ENCODE data around the gene SAP30BP. TPM values are rescaled to one million over a fixed set of nuclear protein-coding genes. Genes with fewer than 3 reads are reported as not detected.

SAP30BP gene
- total RNA-seq, 1 experiment from 2014 or later: 89.7 TPM

DNA sequence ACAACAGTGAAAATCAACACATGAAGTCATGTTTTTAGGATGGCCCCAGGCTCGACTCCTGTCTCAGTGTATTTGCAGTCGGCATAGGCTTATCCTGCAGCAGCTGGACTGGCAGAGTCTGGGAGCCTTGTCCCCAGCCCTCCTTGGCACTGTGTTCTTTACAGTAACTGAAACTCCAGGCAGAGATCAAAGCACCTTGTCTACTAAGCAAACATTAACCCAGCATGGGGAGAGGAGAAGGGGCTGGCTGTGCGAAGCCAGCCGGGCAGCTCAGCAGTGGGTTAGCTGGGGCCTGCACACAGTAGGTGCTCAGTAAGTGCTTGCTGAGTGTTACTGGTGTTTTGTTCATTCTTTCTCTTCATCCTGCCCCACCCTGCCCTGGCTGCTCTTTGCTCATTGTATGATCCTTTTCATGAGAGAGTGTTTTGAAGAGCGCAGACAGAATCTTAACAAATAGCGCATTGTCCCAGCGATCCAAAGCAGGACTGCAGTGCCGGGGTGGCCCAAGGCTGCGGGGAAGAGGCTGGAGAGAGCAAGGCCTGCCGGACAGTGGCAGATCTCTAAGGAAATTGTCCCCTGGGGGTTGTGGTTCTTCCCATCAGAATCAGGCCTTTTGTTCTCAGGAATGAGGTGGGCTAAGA, 30.6 kb downstream of the SAP30BP start:
- Mint-ChIP-seq H3K4me1 (peaks cover 23 to 24% of the 10 kb centered on the region in 2 experiments), H3K27me3 (ENCODE audit: low read depth) (no peaks in the 10 kb centered on the region), H3K36me3 (ENCODE audit: insufficient read depth in 1 of 3, low read depth in 3 of 3) (peaks cover 26 to 68% (median 52%) of the 10 kb centered on the region in 3 experiments), H3K4me3 (no peak overlapping the region), H3K27ac (peak overlapping the region in 2 of 3 experiments; percentile 18 to 69; a peak in 4 of 7 replicates), H3K9me3 (no peaks in the 10 kb centered on the region)
- Histone ChIP-seq H3K79me1 (ENCODE audit: insufficient read depth, low read depth, low read length, poor library complexity, severe bottlenecking) (no peaks in the 10 kb centered on the region), H2BK20ac (ENCODE audit: low read depth, low read length, poor library complexity, severe bottlenecking) (no peak overlapping the region), H3K27me3 (ENCODE audit: insufficient read depth, low read length) (no peaks in the 10 kb centered on the region), H2AFZ (ENCODE audit: low read length) (no peak overlapping the region), H2BK15ac (ENCODE audit: low read depth, low read length) (no peak overlapping the region), H3K27ac (ENCODE audit: insufficient read length, low read depth, low read length) (no peak overlapping the region), H4K91ac (ENCODE audit: insufficient read length, low read depth, low read length) (no peak overlapping the region), H3K79me2 (ENCODE audit: insufficient read depth, low read length) (no peaks in the 10 kb centered on the region), H3K4me2 (ENCODE audit: insufficient read depth, insufficient read length, low read length) (no peak overlapping the region), H4K8ac (replicated peaks; ENCODE audit: insufficient read length, low read depth, low read length) (no peak overlapping the region), H3K9me3 (ENCODE audit: control insufficient read depth, low read depth, low read length) (no peaks in the 10 kb centered on the region), H3T11ph (ENCODE audit: low read length) (no peak overlapping the region), H4K20me1 (ENCODE audit: control insufficient read depth, insufficient read depth, insufficient read length) (no peaks in the 10 kb centered on the region), H3K4ac (ENCODE audit: low read depth, low read length) (no peak overlapping the region), H3K14ac (ENCODE audit: insufficient read depth, low read length) (no peak overlapping the region), H3K23me2 (ENCODE audit: insufficient read length, low read depth, low read length, poor library complexity, severe bottlenecking) (no peaks in the 10 kb centered on the region), H2AK5ac (ENCODE audit: insufficient read length, low read length) (no peak overlapping the region), H3K4me1 (ENCODE audit: insufficient read depth, low read length) (no peaks in the 10 kb centered on the region), H4K5ac (ENCODE audit: insufficient read length, low read depth, low read length) (no peak overlapping the region), H3K18ac (ENCODE audit: insufficient read length, low read depth, low read length) (no peak overlapping the region), H2BK120ac (ENCODE audit: low read depth, low read length, poor library complexity, severe bottlenecking) (no peak overlapping the region), H2BK5ac (ENCODE audit: insufficient read length, low read length) (no peak overlapping the region), H3K23ac (ENCODE audit: insufficient read length, low read depth, low read length) (no peak overlapping the region), H3K56ac (ENCODE audit: insufficient read length, low read depth, low read length) (no peak overlapping the region), H2BK12ac (ENCODE audit: insufficient read length, low read depth, low read length) (no peak overlapping the region), H3K9ac (ENCODE audit: extremely low read depth, insufficient read length, low read length) (no peak overlapping the region)
- TF ChIP-seq, protein P1, sequence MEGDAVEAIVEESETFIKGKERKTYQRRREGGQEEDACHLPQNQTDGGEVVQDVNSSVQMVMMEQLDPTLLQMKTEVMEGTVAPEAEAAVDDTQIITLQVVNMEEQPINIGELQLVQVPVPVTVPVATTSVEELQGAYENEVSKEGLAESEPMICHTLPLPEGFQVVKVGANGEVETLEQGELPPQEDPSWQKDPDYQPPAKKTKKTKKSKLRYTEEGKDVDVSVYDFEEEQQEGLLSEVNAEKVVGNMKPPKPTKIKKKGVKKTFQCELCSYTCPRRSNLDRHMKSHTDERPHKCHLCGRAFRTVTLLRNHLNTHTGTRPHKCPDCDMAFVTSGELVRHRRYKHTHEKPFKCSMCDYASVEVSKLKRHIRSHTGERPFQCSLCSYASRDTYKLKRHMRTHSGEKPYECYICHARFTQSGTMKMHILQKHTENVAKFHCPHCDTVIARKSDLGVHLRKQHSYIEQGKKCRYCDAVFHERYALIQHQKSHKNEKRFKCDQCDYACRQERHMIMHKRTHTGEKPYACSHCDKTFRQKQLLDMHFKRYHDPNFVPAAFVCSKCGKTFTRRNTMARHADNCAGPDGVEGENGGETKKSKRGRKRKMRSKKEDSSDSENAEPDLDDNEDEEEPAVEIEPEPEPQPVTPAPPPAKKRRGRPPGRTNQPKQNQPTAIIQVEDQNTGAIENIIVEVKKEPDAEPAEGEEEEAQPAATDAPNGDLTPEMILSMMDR (conservative IDR thresholded peaks at IDR 0.05): no peak
- no CpG with 5 or more reads among the region's 10 CpGs for WGBS (ENCODE audit: extremely low coverage, insufficient read length, low lambda C conversion rate)
- DNase-seq: no peak

Data from H9 (cell line).